ENCODE results near the gene ENTHD1. TPM values are rescaled to one million over a fixed set of nuclear protein-coding genes. Genes with fewer than 3 reads are reported as not detected.

Gene ENTHD1
- total and polyA plus RNA-seq, 2 donors (not counting 3 experiments of a cell fraction or from before 2014, with no cell fraction given), result not detected

GRCh38 chr22:39738746-39739145 lies 154.8 kb downstream of the ENTHD1 start:
- Histone ChIP-seq H4K20me1 (replicated peaks; ENCODE audit: control insufficient read depth, extremely low read depth, insufficient read depth, low read length) (no peaks in the 10 kb centered on the region), H3K4me3 (replicated peaks in 1 of 3; ENCODE audit: insufficient read depth in 1 of 3, low read depth in 1 of 3, low read length in 3 of 3) (no peak overlapping the region), H3K9me3 (replicated peaks; ENCODE audit: control insufficient read depth, insufficient read depth, low read length) (no peaks in the 10 kb centered on the region), H3K27me3 (ENCODE audit: control insufficient read depth in 2 of 2, insufficient read depth in 2 of 2, low read length in 2 of 2) (peaks cover 6 to 18% of the 10 kb centered on the region in 2 experiments), H3K9ac (replicated peaks; ENCODE audit: extremely low read depth, insufficient read depth, low read length) (no peak overlapping the region), H3K9me1 (replicated peaks; ENCODE audit: control insufficient read depth, extremely low read depth, insufficient read depth, low read length) (no peaks in the 10 kb centered on the region), H3K27ac (ENCODE audit: insufficient read depth, low read depth, low read length) (no peak overlapping the region), H3K4me2 (ENCODE audit: insufficient read depth, low read length) (no peak overlapping the region), H3K79me2 (ENCODE audit: control insufficient read depth, insufficient read depth, low read length) (no peaks in the 10 kb centered on the region), H3K4me1 (ENCODE audit: control insufficient read depth, extremely low read depth, insufficient read depth, low read length) (no peaks in the 10 kb centered on the region), H3K36me3 (ENCODE audit: control insufficient read depth in 2 of 2, extremely low read depth in 1 of 2, insufficient read depth in 2 of 2, low read length in 2 of 2) (no peaks in the 10 kb centered on the region), H2AFZ (ENCODE audit: low read depth, low read length) (no peak overlapping the region)
- intact Hi-C loops (cut with micrococcal nuclease), result no loop called here
- POLR2A ChIA-PET, result no interaction called here
- no peak for FAIRE-seq
- TF ChIP-seq CTCF (IDR thresholded peaks at IDR 0.05; ENCODE audit: extremely low read depth in 1 of 2, insufficient read depth in 1 of 2, low read depth in 1 of 2, low read length in 2 of 2) (no peak), GATA2 (IDR thresholded peaks at IDR 0.05; ENCODE audit: insufficient read depth, insufficient read length, low read depth, low read length) (no peak)
- BruUV-seq (replicated peaks), result no TSS peak
- DNase-seq (ENCODE audit: low read depth, low spot score), result no peak
- CTCF ChIA-PET, result no interaction called here
- dilution Hi-C loops (cut with MboI; ENCODE audit: extremely low pct_ligation_motif_present, low sequenced_read_pairs), result no loop called here

- Histone ChIP-seq H3K79me2 (ENCODE audit: control insufficient read depth, insufficient read depth, low read length) (no peaks in the 10 kb centered on the region), H3K27me3 (ENCODE audit: control insufficient read depth in 2 of 2, insufficient read depth in 2 of 2, low read length in 2 of 2) (peaks cover 6 to 12% of the 10 kb centered on the region in 2 experiments), H2AFZ (ENCODE audit: low read depth, low read length) (no peak overlapping the region), H3K4me2 (ENCODE audit: insufficient read depth, low read length) (no peak overlapping the region), H3K9me1 (replicated peaks; ENCODE audit: control insufficient read depth, extremely low read depth, insufficient read depth, low read length) (no peaks in the 10 kb centered on the region), H3K9me3 (replicated peaks; ENCODE audit: control insufficient read depth, insufficient read depth, low read length) (no peaks in the 10 kb centered on the region), H3K36me3 (ENCODE audit: control insufficient read depth in 2 of 2, extremely low read depth in 1 of 2, insufficient read depth in 2 of 2, low read length in 2 of 2) (no peaks in the 10 kb centered on the region), H3K4me1 (ENCODE audit: control insufficient read depth, extremely low read depth, insufficient read depth, low read length) (no peaks in the 10 kb centered on the region), H3K9ac (replicated peaks; ENCODE audit: extremely low read depth, insufficient read depth, low read length) (no peak overlapping the region), H4K20me1 (replicated peaks; ENCODE audit: control insufficient read depth, extremely low read depth, insufficient read depth, low read length) (no peaks in the 10 kb centered on the region), H3K27ac (ENCODE audit: insufficient read depth, low read depth, low read length) (no peak overlapping the region), H3K4me3 (replicated peaks in 1 of 3; ENCODE audit: insufficient read depth in 1 of 3, low read depth in 1 of 3, low read length in 3 of 3) (no peak overlapping the region)
- POLR2A ChIA-PET, result no interaction called here
- no TSS peak for BruUV-seq (replicated peaks)
- TF ChIP-seq EZH2 (IDR thresholded peaks at IDR 0.05; ENCODE audit: borderline replicate concordance, low read depth, low read length, severe bottlenecking) (no peak), JUN (IDR thresholded peaks at IDR 0.05; ENCODE audit: borderline replicate concordance, insufficient read depth, insufficient read length, low read depth) (no peak), POLR2A (IDR thresholded peaks at IDR 0.05; ENCODE audit: low read depth, low read length) (no peak), FOS (IDR thresholded peaks at IDR 0.05; ENCODE audit: borderline replicate concordance, insufficient read depth, low read length) (no peak), CTCF (IDR thresholded peaks at IDR 0.05; ENCODE audit: extremely low read depth in 1 of 2, insufficient read depth in 1 of 2, low read depth in 1 of 2, low read length in 2 of 2) (no peak), MYC (IDR thresholded peaks at IDR 0.05; ENCODE audit: low read depth, low read length) (no peak), POLR2AphosphoS5 (IDR thresholded peaks at IDR 0.05; ENCODE audit: insufficient read depth, low read depth, low read length) (no peak), GATA2 (IDR thresholded peaks at IDR 0.05; ENCODE audit: insufficient read depth, insufficient read length, low read depth, low read length) (no peak), MAX (IDR thresholded peaks at IDR 0.05; ENCODE audit: insufficient read depth, insufficient read length) (no peak)
- DNase-seq (ENCODE audit: low read depth, low spot score), result no peak
- dilution Hi-C loops (cut with MboI; ENCODE audit: extremely low pct_ligation_motif_present, low sequenced_read_pairs) (no loop called here), intact Hi-C loops (cut with micrococcal nuclease) (no loop called here)
- no peak for FAIRE-seq
- CTCF ChIA-PET, result no interaction called here
Observed at GRCh38 chr22:39735776-39736175, 157.8 kb downstream of the ENTHD1 start.
